Nephron (organoid): ENCODE results near the gene GPR152.

Experiments used
- H3K27ac Mint-ChIP-seq, 3 experiments: 2 replicates each; pipeline ENCODE4 v1.8.0; 2020; ENCODE audit warnings: mixed read lengths in 3 of 3, mild to moderate bottlenecking in 2 of 3, moderate library complexity in 1 of 3
- H3K27me3 Mint-ChIP-seq: 2 replicates; pipeline ENCODE4 v1.8.0; 2021; ENCODE audit warnings: low read depth, mild to moderate bottlenecking, moderate library complexity, mixed read lengths
- H3K36me3 Mint-ChIP-seq: 2 replicates; pipeline ENCODE4 v1.8.0; 2020; ENCODE audit warnings: low read depth, mixed read lengths
- H3K4me1 Mint-ChIP-seq: 2 replicates; pipeline ENCODE4 v1.8.0; 2020; ENCODE audit warnings: mixed read lengths
- H3K4me3 Mint-ChIP-seq, 3 experiments: 2 replicates each; pipeline ENCODE4 v1.8.0; 2020; ENCODE audit warnings: mild to moderate bottlenecking in 3 of 3, mixed read lengths in 3 of 3, moderate library complexity in 2 of 3
- H3K9me3 Mint-ChIP-seq: 2 replicates; pipeline ENCODE4 v1.8.0; 2020; ENCODE audit warnings: mixed read lengths
- CTCF ChIP-seq, 3 experiments: fragments of 200-600 bp; sonication (generic); IDR thresholded peaks; one replicate each; pipeline ENCODE4 v1.5.0; 2021; ENCODE audit warnings: antibody characterized with exemption in 3 of 3; ENCODE audit not compliant: unreplicated experiment in 3 of 3

GPR152 gene

GRCh38 chr11:67410369-67410831 lies 42.1 kb downstream of the GPR152 start:
- no peaks in the 10 kb centered on the region for H3K36me3 Mint-ChIP-seq
- H3K4me1 Mint-ChIP-seq = peaks cover 19% of the 10 kb centered on the region

GRCh38 chr11:67409781-67410368 lies 42.7 kb downstream of the GPR152 start:
- no peak for TF ChIP-seq CTCF (IDR thresholded peaks at IDR 0.05; ENCODE audit: unreplicated experiment in 3 of 3)
- Mint-ChIP-seq H3K27me3 (peaks cover 32% of the 10 kb centered on the region), H3K27ac (no peak overlapping the region), H3K36me3 (no peaks in the 10 kb centered on the region), H3K9me3 (no peaks in the 10 kb centered on the region), H3K4me1 (peaks cover 19% of the 10 kb centered on the region), H3K4me3 (no peak overlapping the region)

More at GRCh38 chr11:67410369-67410831, 42.1 kb downstream of the GPR152 start:
- Mint-ChIP-seq H3K9me3 (no peaks in the 10 kb centered on the region), H3K4me3 (no peak overlapping the region), H3K27me3 (peaks cover 37% of the 10 kb centered on the region), H3K27ac (no peak overlapping the region)
- no peak for TF ChIP-seq CTCF (IDR thresholded peaks at IDR 0.05; ENCODE audit: unreplicated experiment in 3 of 3)

- TF ChIP-seq CTCF (IDR thresholded peaks at IDR 0.05; ENCODE audit: unreplicated experiment in 3 of 3) = no peak
- Mint-ChIP-seq H3K27ac (no peak overlapping the region), H3K4me1 (peaks cover 24% of the 10 kb centered on the region), H3K27me3 (peaks cover 26% of the 10 kb centered on the region), H3K9me3 (no peaks in the 10 kb centered on the region), H3K4me3 (no peak overlapping the region), H3K36me3 (no peaks in the 10 kb centered on the region)
These were observed 43.3 kb downstream of the GPR152 start for GRCh38 chr11:67409261-67409666.

DNA sequence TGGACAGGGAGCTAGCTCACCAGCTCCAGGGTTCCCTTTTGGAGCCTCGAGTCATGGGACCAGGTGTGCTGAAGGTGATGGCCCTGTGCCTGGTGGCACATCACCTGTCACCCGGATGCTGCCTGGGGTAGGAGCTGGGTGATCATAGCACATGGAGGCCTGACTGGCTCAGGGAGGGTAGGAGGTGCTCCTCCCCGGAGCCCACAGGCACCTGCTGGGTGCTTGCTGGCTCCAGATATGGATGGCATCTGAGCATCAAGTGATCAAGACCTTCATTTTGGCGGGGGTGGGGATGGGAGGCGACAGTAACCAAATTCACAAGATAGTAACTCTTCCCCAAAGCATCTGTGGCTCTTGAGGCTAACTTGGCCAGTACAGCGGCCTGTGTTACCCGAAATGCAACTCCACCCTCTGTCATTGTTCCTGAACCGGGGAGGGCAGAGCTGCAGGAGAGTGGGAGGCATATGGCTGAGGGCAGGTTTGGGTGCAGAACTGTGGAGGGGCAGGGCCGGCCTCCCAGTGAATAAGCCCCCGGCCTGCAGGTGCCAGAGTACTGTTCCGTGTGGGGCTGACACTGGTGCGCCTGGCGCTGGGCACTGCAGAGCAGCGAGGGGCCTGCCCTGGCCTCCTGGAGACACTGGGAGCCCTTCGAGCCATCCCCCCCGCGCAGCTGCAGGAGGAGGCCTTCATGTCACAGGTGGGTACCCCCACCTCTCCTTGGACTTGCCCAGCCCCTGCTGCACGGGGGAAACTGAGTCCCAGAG lies 43.9 kb downstream of the GPR152 start:
- peaks cover 21% of the 10 kb centered on the region for H3K27me3 Mint-ChIP-seq
- H3K4me1 Mint-ChIP-seq = peaks cover 24% of the 10 kb centered on the region
- H3K36me3 Mint-ChIP-seq = no peaks in the 10 kb centered on the region

GRCh38 chr11:67407688-67408163 lies 44.8 kb downstream of the GPR152 start:
- Mint-ChIP-seq H3K36me3 (no peaks in the 10 kb centered on the region), H3K27ac (no peak overlapping the region), H3K4me1 (peaks cover 15% of the 10 kb centered on the region), H3K9me3 (no peaks in the 10 kb centered on the region), H3K4me3 (no peak overlapping the region), H3K27me3 (peaks cover 17% of the 10 kb centered on the region)
- TF ChIP-seq CTCF (IDR thresholded peaks at IDR 0.05; ENCODE audit: unreplicated experiment in 3 of 3) = no peak

More for the DNA sequence above, 43.9 kb downstream of the GPR152 start:
- Mint-ChIP-seq H3K27ac (no peak overlapping the region), H3K9me3 (no peaks in the 10 kb centered on the region), H3K4me3 (no peak overlapping the region)
- TF ChIP-seq CTCF (IDR thresholded peaks at IDR 0.05; ENCODE audit: unreplicated experiment in 3 of 3) = no peak
